ENCODE measurements around the gene BMP7.

The BMP7 gene

GRCh38 chr20:57266291-57267157 is at the start of gene BMP7:
Gene BMP7 (minus strand): TSS chr20:57266641. CDS start chr20:57266122, 519 bp downstream.
- DNase-seq: no peak

- DNase-seq: no peak
These were observed 49.6 kb upstream of the BMP7 start for GRCh38 chr20:57315976-57316480.

- no peak for DNase-seq
These were observed 48.9 kb upstream of the BMP7 start for GRCh38 chr20:57315083-57315975.

- no peak for DNase-seq
These were observed 47.5 kb upstream of the BMP7 start for GRCh38 chr20:57313951-57314350.

DNA sequence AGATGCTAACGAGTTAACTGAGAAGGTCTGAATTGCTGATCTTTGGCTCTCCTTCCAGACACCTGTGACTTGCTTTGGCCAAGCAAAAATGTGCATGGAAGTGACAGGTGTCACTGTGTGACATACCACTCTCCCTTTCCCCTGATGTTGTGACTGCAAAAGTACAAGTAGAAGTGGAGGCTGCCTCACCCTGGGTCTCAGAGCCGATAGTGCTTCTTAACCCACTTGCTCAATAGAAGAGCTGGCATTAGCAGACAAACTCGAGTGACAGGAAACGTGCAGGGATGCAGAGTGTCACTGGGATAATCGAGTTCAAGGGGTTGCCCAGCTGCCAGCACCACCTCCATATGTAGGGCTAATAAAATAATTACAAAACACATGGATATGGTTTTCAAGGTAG is 46.8 kb upstream of the BMP7 start:
- DNase-seq: no peak

- DNase-seq: no peak
These were observed 45.7 kb upstream of the BMP7 start for GRCh38 chr20:57312138-57312537.

- DNase-seq: no peak
These were observed 44.5 kb upstream of the BMP7 start for GRCh38 chr20:57310821-57311514.

DNA sequence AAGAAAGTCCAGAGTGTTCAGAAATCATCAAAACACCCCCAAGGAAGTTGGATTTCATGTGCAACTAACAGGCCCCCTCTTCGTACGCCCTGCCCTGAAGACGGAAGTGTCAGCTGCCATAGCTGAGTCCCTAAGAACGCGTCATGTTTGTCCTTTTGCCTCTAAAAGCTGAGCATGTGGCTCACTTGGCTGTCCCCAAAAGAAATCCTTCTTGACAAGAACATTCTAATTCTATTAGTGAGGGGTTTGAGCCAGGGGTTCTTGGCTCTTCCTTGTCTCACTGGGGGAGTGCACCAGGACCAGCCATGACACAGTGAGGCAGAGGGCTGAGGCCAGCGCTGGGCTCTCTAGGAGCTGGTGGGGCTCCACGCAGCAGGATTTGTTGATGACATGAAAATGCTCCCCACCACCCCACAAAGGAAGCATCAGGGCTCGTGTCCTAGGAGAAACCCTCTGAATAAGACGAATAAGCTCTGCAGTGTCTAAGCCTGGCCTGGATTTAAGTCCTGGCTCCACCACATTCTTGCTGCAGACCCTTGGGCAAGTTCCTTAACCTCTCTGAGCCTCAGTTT is 43.2 kb upstream of the BMP7 start:
- DNase-seq: no peak

GRCh38 chr20:57308451-57309271 is 42.2 kb upstream of the BMP7 start:
- DNase-seq: no peak

DNA sequence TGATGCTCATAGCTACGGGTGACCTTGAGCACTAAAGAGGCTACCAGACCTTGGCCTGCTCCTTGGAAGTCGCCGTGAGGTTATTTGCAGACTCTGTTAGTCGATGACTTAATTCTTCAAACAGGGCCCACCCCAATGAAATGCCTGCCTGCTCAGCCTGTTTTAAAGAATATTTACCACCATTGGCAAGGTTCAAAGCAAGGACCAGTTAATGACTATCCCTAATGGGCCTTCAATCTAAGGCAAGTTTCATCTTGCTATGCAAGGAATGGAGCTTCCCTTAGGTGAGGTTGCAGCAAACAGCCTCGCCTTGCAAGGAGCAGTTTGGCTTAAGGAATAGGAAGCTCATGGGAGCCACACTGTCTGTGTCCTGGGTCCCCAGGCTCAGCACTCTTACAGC is 40.3 kb upstream of the BMP7 start:
- DNase-seq: no peak

GRCh38 chr20:57301026-57301425 is 34.6 kb upstream of the BMP7 start:
- no peak for DNase-seq

- no peak for DNase-seq
These were observed 32.0 kb upstream of the BMP7 start for GRCh38 chr20:57298457-57298856.

- no peak for DNase-seq
These were observed 28.1 kb upstream of the BMP7 start for GRCh38 chr20:57294550-57294949.

DNA sequence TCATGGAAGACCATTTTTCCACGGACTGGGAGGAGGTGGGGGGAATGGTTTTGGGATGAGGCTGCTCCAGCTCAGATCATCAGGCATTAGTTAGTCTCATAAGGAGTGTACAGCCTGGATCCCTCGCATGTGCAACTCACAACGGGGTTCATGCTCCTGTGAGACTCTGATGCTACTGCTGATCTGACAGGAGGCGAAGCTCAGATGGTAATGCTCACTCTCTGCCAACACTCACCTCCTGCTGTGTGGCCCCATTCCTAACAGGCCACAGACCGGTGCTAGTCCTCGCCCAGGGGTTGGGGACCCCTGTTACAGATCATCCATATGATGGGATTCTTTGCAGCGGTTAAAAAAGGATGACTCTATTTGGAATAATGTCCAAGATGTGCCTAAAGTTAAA is 27.6 kb upstream of the BMP7 start:
- no peak for DNase-seq

GRCh38 chr20:57292611-57293010 is 26.2 kb upstream of the BMP7 start:
- no peak for DNase-seq

GRCh38 chr20:57291694-57292093 is 25.3 kb upstream of the BMP7 start:
- no peak for DNase-seq

DNA sequence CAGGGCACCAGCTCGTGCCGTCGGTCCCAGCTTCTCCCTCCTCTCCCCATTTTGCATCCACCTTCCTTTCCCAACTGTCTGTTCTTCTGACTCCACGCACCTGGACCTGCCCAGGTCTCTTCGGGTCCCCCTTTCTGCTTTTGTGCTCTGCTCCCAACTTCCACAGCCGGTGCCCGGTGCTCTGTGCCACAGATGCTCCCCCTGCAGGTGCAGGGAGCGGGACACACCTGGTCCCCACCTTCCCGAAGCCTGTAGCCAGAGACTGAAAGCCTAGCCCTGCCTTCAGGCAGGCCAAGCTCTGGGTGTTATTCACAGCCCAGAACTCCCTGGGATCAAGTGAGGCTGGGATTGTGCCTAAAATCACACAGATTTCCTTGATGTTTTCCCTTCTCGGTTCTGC is 24.6 kb upstream of the BMP7 start:
- DNase-seq: no peak

- no peak for DNase-seq
These were observed 23.7 kb upstream of the BMP7 start for GRCh38 chr20:57290178-57290484.

DNA sequence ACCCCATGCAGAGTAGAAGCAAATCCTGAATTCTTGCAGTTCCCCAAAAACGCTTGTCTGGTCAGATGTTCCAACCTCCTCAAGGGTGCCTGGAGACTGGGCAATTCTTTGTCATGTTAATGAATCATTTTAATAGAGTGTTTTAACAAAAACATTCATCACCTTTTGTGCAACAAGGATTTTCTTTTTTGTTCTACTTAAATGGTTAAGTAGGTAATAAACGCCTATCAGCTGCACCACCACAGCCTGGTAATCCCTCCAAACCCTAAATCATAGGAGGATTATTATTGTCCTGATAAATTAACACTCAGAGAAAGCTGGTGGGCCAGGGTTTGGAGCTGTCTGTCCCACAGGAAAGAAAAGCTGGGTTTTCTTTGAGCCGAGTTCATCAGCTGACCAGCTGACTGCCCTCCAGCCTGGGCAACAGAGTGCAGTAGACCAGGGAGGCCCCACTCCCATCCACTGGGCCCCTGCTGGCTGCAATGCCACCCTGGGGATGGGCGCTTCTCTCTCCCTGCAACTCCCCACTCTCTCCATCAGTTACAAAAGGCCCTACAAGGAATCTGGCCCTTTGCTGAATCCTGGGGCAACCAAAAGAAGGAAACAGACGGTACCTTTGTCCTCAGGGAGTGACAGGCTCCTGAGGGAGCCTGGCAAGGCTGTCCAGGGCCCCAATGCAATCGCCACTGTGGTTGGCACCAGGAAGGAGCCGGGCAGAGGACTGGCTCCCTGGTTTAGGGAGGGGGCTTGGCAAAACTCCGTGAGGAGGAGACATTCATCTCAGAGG is 23.1 kb upstream of the BMP7 start:
- DNase-seq: no peak

DNA sequence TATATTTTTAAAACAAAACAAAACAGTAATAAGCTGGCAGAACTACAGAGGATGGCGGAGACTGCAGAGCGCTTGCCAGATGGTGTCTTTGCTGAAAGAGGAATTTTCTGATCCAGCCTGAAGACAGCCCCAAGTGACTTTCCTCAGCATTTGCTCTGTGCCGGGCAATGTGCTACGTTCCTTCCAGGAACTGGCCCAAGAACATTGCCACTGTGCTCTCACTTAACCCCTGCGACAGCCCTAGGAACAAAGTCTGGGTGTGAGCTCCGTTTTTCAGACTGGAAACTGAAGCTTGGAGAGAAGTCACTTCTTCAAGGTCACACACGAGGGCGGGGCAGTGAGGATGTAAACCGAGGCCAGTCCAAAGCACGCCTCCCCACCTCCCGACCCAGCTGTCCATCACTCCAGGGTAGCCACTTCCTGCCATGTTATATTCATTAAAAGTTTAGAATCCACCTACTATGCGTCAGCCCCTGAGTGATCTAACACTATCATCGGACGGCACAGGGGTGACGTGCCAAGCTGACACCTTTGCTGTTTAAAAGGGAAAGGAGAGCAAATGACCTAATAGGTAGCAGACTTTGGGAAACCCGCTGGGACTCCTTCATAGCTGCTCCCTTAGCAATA is 22.3 kb upstream of the BMP7 start:
- DNase-seq: no peak

DNA sequence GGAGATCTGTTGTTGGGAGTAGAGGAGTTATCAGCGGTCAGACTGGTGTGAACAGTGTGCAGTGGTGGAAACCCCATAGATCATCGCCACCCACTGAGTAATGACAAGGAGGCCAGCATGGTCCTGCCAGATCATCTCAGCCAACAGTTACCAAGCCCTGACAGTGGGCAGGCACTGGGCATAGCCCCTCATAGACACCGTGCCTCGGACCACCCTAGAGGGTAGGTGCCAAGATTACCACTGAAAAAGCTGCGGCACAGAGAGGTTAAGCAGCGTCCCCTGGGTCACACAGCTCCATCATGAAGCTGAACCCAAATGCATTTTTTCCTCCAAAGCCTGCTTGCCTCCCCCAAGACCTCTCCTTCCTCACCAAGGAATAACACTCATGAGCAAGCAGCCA is 21.5 kb upstream of the BMP7 start:
- no peak for DNase-seq

All from activated T-cell treated with anti-CD3 and anti-CD28 coated beads for 4 hours (primary cell).